HL-60/S4 treated with phorbol 12-myristate 13-acetate at 8.2 ng/mL for 4 days and 3 days (cell line): ENCODE data around the gene SYT10.
"Not testable (repeated sequence)": the region's sequence is repeated elsewhere in the genome, so short reads cannot be mapped to it uniquely, and the experiment has no call there.

Experiments used
- in situ Hi-C: fragments of 300-500 bp; cut with MboI; formaldehyde crosslinking; loops from 2 replicates; pipeline ENCODE4 v1.15.0; 2022; ENCODE audit warnings: low sequenced_read_pairs

Gene SYT10

GRCh38 chr12:33439587-33440011, at the start of gene SYT10:
Gene SYT10 (minus strand): TSS chr12:33439819. CDS start chr12:33439522, 297 bp downstream.
- in situ Hi-C loops = no loop called here

GRCh38 chr12:33488036-33488435, 48.4 kb upstream of the SYT10 start:
- in situ Hi-C loops = loop anchor here (25.0 kb wide), 1 partner anchor 99 kb away; no protein-coding TSS in a partner anchor

- in situ Hi-C loops = loop anchor here (25.0 kb wide), 1 partner anchor 101 kb away; no protein-coding TSS in a partner anchor
Measured at GRCh38 chr12:33486058-33486457, 46.4 kb upstream of the SYT10 start.

GRCh38 chr12:33484161-33484560, 44.5 kb upstream of the SYT10 start:
- in situ Hi-C loops = loop anchor here (25.0 kb wide), 1 partner anchor 103 kb away; no protein-coding TSS in a partner anchor

GRCh38 chr12:33480366-33480765, 40.7 kb upstream of the SYT10 start:
- in situ Hi-C loops = loop anchor here (25.0 kb wide), 1 partner anchor 107 kb away; no protein-coding TSS in a partner anchor

GRCh38 chr12:33476058-33476457, 36.4 kb upstream of the SYT10 start:
- in situ Hi-C loops = loop anchor here (25.0 kb wide), 1 partner anchor 111 kb away; no protein-coding TSS in a partner anchor

GRCh38 chr12:33472299-33472698, 32.7 kb upstream of the SYT10 start:
- in situ Hi-C loops = no loop called here

- in situ Hi-C loops = no loop called here
Measured at GRCh38 chr12:33455096-33455495, 15.5 kb upstream of the SYT10 start.

- in situ Hi-C loops = no loop called here
Measured at GRCh38 chr12:33450480-33450879, 10.9 kb upstream of the SYT10 start.

- in situ Hi-C loops = no loop called here
Measured at GRCh38 chr12:33440477-33440876, 858 bp upstream of the SYT10 start.

GRCh38 chr12:33438851-33439586, 600 bp downstream of the SYT10 start:
- in situ Hi-C loops = no loop called here

GRCh38 chr12:33438025-33438772, 1.4 kb downstream of the SYT10 start:
- in situ Hi-C loops = no loop called here

- in situ Hi-C loops = no loop called here
Measured at GRCh38 chr12:33437598-33437997, 2.0 kb downstream of the SYT10 start.

GRCh38 chr12:33432992-33433391, 6.6 kb downstream of the SYT10 start:
- in situ Hi-C loops = no loop called here

GRCh38 chr12:33431648-33432047, 8.0 kb downstream of the SYT10 start:
- in situ Hi-C loops = no loop called here

- in situ Hi-C loops = no loop called here
Measured at GRCh38 chr12:33429468-33429867, 10.2 kb downstream of the SYT10 start.

- in situ Hi-C loops = no loop called here
Measured at GRCh38 chr12:33427071-33427470, 12.5 kb downstream of the SYT10 start.

GRCh38 chr12:33423706-33424105, 15.9 kb downstream of the SYT10 start:
- in situ Hi-C loops = no loop called here

- in situ Hi-C loops = not testable (repeated sequence)
Measured at GRCh38 chr12:33412410-33412809, 27.2 kb downstream of the SYT10 start.

- in situ Hi-C loops = no loop called here
Measured at GRCh38 chr12:33383503-33383902, 56.1 kb downstream of the SYT10 start.

GRCh38 chr12:33376153-33376552, 63.5 kb downstream of the SYT10 start:
- in situ Hi-C loops = no loop called here

- in situ Hi-C loops = no loop called here
Measured at GRCh38 chr12:33370318-33370717, 69.3 kb downstream of the SYT10 start.
